ENCODE data around the gene CWC27. TPM values are rescaled to one million over a fixed set of nuclear protein-coding genes. Genes with fewer than 3 reads are reported as not detected.

CWC27 gene
- 43.6 TPM for polyA plus RNA-seq (2012; ENCODE audit: insufficient read depth, insufficient read length)

- DNase-seq (ENCODE audit: low read depth, low spot score), result peak; percentile 91
These were observed at the start of gene CWC27, which contains the start of gene SREK1IP1 for GRCh38 chr5:64768358-64769312. TSS of gene CWC27 (plus strand) at chr5:64768930. CDS start at chr5:64769147, 217 bp downstream. TSS of gene SREK1IP1 (minus strand) at chr5:64768691. CDS start at chr5:64768517, 174 bp downstream.

GRCh38 chr5:64722588-64722987 is 46.1 kb upstream of the CWC27 start:
- H3K4me3 ChIP-seq (ENCODE audit: low read length), result no peak overlapping the region
- DNase-seq (ENCODE audit: low read depth, low spot score), result no peak

More at GRCh38 chr5:64768358-64769312, at the start of gene CWC27, which contains the start of gene SREK1IP1:
- H3K4me3 ChIP-seq (ENCODE audit: low read length), result peak within 1 kb of the TSS; percentile 83

GRCh38 chr5:64727150-64727549 is 41.6 kb upstream of the CWC27 start:
- no peak for DNase-seq (ENCODE audit: low read depth, low spot score)
- H3K4me3 ChIP-seq (ENCODE audit: low read length), result no peak overlapping the region

GRCh38 chr5:64742411-64742810 is 26.3 kb upstream of the CWC27 start:
- no peak for DNase-seq (ENCODE audit: low read depth, low spot score)
- H3K4me3 ChIP-seq (ENCODE audit: low read length), result no peak overlapping the region

- no peak overlapping the region for H3K4me3 ChIP-seq (ENCODE audit: low read length)
- DNase-seq (ENCODE audit: low read depth, low spot score), result no peak
These were observed 25.9 kb upstream of the CWC27 start for GRCh38 chr5:64742821-64743220.

GRCh38 chr5:64744914-64745313 is 23.8 kb upstream of the CWC27 start:
- no peak overlapping the region for H3K4me3 ChIP-seq (ENCODE audit: low read length)
- peak; percentile 4 for DNase-seq (ENCODE audit: low read depth, low spot score)

- no peak for DNase-seq (ENCODE audit: low read depth, low spot score)
- H3K4me3 ChIP-seq (ENCODE audit: low read length), result no peak overlapping the region
These were observed 22.3 kb upstream of the CWC27 start for GRCh38 chr5:64746446-64746845.

GRCh38 chr5:64749385-64749784 is 19.3 kb upstream of the CWC27 start:
- no peak for DNase-seq (ENCODE audit: low read depth, low spot score)
- no peak overlapping the region for H3K4me3 ChIP-seq (ENCODE audit: low read length)

- no peak for DNase-seq (ENCODE audit: low read depth, low spot score)
- no peak overlapping the region for H3K4me3 ChIP-seq (ENCODE audit: low read length)
These were observed 14.7 kb upstream of the CWC27 start for GRCh38 chr5:64754066-64754465.

GRCh38 chr5:64758901-64759300 is 9.8 kb upstream of the CWC27 start:
- H3K4me3 ChIP-seq (ENCODE audit: low read length), result no peak overlapping the region
- no peak for DNase-seq (ENCODE audit: low read depth, low spot score)

GRCh38 chr5:64759960-64760660 is 8.6 kb upstream of the CWC27 start:
- no peak for DNase-seq (ENCODE audit: low read depth, low spot score)
- no peak overlapping the region for H3K4me3 ChIP-seq (ENCODE audit: low read length)

GRCh38 chr5:64763948-64764503 is 4.7 kb upstream of the CWC27 start:
- DNase-seq (ENCODE audit: low read depth, low spot score), result no peak
- no peak overlapping the region for H3K4me3 ChIP-seq (ENCODE audit: low read length)

- DNase-seq (ENCODE audit: low read depth, low spot score), result no peak
- H3K4me3 ChIP-seq (ENCODE audit: low read length), result no peak overlapping the region
These were observed 2.8 kb upstream of the CWC27 start for GRCh38 chr5:64765804-64766504.

GRCh38 chr5:64766941-64767340 is 1.8 kb upstream of the CWC27 start:
- DNase-seq (ENCODE audit: low read depth, low spot score), result no peak
- peak overlapping the region; percentile 83 for H3K4me3 ChIP-seq (ENCODE audit: low read length)

GRCh38 chr5:64767959-64768357 is 772 bp upstream of the CWC27 start:
- peak overlapping the region; percentile 83 for H3K4me3 ChIP-seq (ENCODE audit: low read length)
- DNase-seq (ENCODE audit: low read depth, low spot score), result peak; percentile 45

GRCh38 chr5:64769855-64770254 is 1.1 kb downstream of the CWC27 start:
- peak overlapping the region; percentile 83 for H3K4me3 ChIP-seq (ENCODE audit: low read length)
- DNase-seq (ENCODE audit: low read depth, low spot score), result no peak

- DNase-seq (ENCODE audit: low read depth, low spot score), result no peak
- H3K4me3 ChIP-seq (ENCODE audit: low read length), result no peak overlapping the region
These were observed 3.0 kb downstream of the CWC27 start for GRCh38 chr5:64771736-64772135.

GRCh38 chr5:64773533-64773932 is 4.8 kb downstream of the CWC27 start:
- DNase-seq (ENCODE audit: low read depth, low spot score), result no peak
- no peak overlapping the region for H3K4me3 ChIP-seq (ENCODE audit: low read length)

GRCh38 chr5:64775291-64775690 is 6.6 kb downstream of the CWC27 start:
- H3K4me3 ChIP-seq (ENCODE audit: low read length), result no peak overlapping the region
- no peak for DNase-seq (ENCODE audit: low read depth, low spot score)

Data from Jurkat, Clone E6-1 (cell line).